Mucosa of rectum (tissue), 2 donors: Measurements from ENCODE around the gene ILRUN.
"Not testable (repeated sequence)": the region's sequence is repeated elsewhere in the genome, so short reads cannot be mapped to it uniquely, and the experiment has no call there.

Experiments used
- H3K27ac ChIP-seq, 2 donors: one replicate each; pipeline ENCODE4 v1.7.0; 2013; ENCODE audit warnings: inconsistent platforms in 2 of 2, low read depth in 2 of 2, low read length in 2 of 2
- H3K27me3 ChIP-seq, 2 donors: one replicate each; pipeline ENCODE4 v1.7.0; 2013; ENCODE audit warnings: low read length in 2 of 2; ENCODE audit not compliant: control insufficient read depth in 2 of 2, insufficient read depth in 2 of 2
- H3K36me3 ChIP-seq, 2 donors: one replicate each; pipeline ENCODE4 v1.7.0; 2013; ENCODE audit warnings: low read length in 2 of 2; ENCODE audit not compliant: control insufficient read depth in 2 of 2, insufficient read depth in 2 of 2
- H3K4me1 ChIP-seq, 2 donors: one replicate each; pipeline ENCODE4 v1.7.0; 2013; ENCODE audit warnings: low read length in 2 of 2, mild to moderate bottlenecking in 1 of 2; ENCODE audit not compliant: control insufficient read depth in 2 of 2, insufficient read depth in 2 of 2
- H3K4me3 ChIP-seq, 2 donors: one replicate each; pipeline ENCODE4 v1.7.0; 2013; ENCODE audit warnings: low read length in 2 of 2
- H3K9ac ChIP-seq, 2 donors: one replicate each; pipeline ENCODE4 v1.7.0; 2013; ENCODE audit warnings: low read length in 2 of 2, low read depth in 1 of 2, mild to moderate bottlenecking in 1 of 2
- H3K9me3 ChIP-seq, 2 donors: one replicate each; pipeline ENCODE4 v1.7.0; 2013; ENCODE audit warnings: low read length in 2 of 2; ENCODE audit not compliant: control insufficient read depth in 2 of 2
- donor health status: healthy.
- donor health status: Normal muscosa, but diverticular disease.

The ILRUN gene

GRCh38 chr6:34657037-34657306, 39.6 kb downstream of the ILRUN start:
- no peaks in the 10 kb centered on the region for H3K9me3 ChIP-seq
- H3K27me3 ChIP-seq: no peaks in the 10 kb centered on the region
- H3K4me1 ChIP-seq: peaks cover 19 to 22% of the 10 kb centered on the region in 2 donors
- H3K4me3 ChIP-seq: peak overlapping the region; percentile 68 to 78
- H3K9ac ChIP-seq: peak overlapping the region; percentile 62 to 74
- peaks cover 4 to 7% of the 10 kb centered on the region in 2 donors for H3K36me3 ChIP-seq
- H3K27ac ChIP-seq: peak overlapping the region; percentile 89 to 91

GRCh38 chr6:34656378-34657036, 40.1 kb downstream of the ILRUN start:
- Histone ChIP-seq H3K27ac (peak overlapping the region; percentile 89 to 91), H3K27me3 (no peaks in the 10 kb centered on the region), H3K9ac (peak overlapping the region; percentile 62 to 74), H3K36me3 (peaks cover 4 to 7% of the 10 kb centered on the region in 2 donors), H3K9me3 (no peaks in the 10 kb centered on the region), H3K4me3 (peak overlapping the region; percentile 68 to 78), H3K4me1 (peaks cover 19 to 22% of the 10 kb centered on the region in 2 donors)

DNA sequence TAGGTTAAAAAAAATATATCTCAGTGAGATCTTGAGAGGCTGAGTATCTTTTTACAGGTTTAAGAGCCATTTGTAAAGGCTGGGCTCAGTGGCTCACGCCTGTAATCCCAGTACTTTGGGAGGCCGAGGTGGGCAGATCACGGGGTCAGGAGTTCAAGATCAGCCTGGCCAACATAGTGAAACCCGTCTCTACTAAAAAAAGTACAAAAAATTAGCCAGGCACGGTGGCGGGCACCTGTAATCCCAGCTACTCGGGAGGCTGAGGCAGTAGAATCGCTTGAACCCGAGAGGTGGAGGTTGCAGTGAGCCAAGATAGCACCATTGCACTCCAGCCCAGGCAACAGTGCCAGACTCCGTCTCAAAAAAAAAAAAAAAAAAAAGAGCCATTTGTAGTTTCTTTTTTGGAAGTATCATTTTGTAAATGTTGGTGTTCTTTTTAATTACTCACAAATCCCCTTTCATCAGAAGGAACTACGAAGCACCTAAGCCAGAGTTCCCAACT, 40.6 kb downstream of the ILRUN start:
- H3K9me3 ChIP-seq, H3K36me3 ChIP-seq, H3K27me3 ChIP-seq: not testable (repeated sequence)
- peak overlapping the region in 1 of 2 donors; percentile 78 for H3K4me3 ChIP-seq
- H3K27ac ChIP-seq: peak overlapping the region; percentile 89 to 91
- H3K4me1 ChIP-seq: peaks cover 19 to 22% of the 10 kb centered on the region in 2 donors
- peak overlapping the region; percentile 62 to 74 for H3K9ac ChIP-seq

DNA sequence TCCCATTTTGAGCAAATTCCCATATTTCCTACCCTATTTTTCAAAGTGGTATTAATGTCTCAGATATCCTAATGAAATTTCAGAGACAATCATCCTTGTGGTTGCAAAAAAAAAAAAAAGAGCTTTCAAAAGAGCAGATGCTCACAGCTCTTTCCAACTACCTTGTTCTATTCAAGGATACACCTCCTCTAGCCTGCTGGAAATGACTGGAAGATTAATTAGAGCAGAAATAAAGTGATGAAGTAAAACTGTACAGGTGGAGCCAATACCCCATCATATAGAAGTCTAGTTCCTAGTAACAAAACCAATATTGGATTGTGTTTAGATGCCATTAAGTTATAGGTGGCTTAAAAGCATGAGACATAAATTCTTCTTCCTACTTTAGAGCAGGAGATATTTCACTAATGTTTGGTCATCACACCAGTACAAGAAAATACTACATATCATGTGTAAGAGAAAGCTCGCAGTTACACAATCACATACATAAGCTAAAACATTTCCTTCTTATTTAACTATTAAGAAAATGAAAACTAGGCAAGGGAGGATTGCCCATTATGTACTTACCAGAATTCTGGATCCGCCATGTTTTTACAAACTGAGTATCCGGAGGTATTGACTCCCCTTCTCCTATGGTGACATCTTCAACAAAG, 42.4 kb downstream of the ILRUN start:
- no peak overlapping the region for H3K27ac ChIP-seq
- peaks cover 19 to 22% of the 10 kb centered on the region in 2 donors for H3K4me1 ChIP-seq
- H3K4me3 ChIP-seq: no peak overlapping the region
- H3K9me3 ChIP-seq: no peaks in the 10 kb centered on the region
- H3K36me3 ChIP-seq: peaks cover 4 to 7% of the 10 kb centered on the region in 2 donors
- no peaks in the 10 kb centered on the region for H3K27me3 ChIP-seq
- no peak overlapping the region for H3K9ac ChIP-seq

DNA sequence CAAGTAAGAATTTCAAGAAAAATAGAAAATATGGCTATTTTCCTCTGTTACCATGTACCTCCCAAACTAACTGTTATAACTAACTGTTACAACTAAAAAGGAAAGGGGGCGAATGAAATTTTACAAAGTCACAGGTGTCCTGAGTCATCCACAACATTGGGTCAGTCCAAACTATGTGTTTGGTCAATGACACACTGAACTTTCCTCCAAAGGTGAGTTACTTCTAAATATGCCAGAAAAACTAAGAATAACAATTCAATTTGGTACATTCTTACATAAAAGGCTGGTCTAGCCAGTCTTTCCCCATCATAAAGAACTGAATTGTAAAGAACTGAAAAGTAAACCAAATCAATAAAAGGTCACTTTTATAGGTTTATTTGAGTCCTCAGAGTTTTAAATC, 44.3 kb downstream of the ILRUN start:
- Histone ChIP-seq H3K4me1 (peaks cover 11 to 13% of the 10 kb centered on the region in 2 donors), H3K36me3 (peaks cover 7 to 8% of the 10 kb centered on the region in 2 donors), H3K9ac (no peak overlapping the region), H3K9me3 (no peaks in the 10 kb centered on the region), H3K4me3 (no peak overlapping the region), H3K27ac (no peak overlapping the region), H3K27me3 (no peaks in the 10 kb centered on the region)

DNA sequence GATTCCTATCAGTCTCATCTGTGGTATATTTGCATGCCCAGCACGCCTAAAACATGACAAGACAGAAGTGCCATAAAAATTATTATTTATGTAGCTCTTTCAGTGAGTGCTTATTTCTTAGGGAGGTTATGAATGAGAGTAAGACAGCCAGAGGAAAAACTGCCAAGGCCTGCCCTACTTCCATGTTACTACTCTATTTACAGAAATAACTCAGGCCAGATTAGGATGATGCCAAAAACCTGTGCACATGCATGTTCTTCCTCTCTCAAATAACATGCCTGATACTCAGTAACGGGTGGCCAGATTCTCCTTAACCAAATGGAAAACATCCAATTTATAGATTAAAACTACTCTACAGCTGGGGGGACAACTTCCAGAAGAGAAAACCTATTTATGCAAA, 45.7 kb downstream of the ILRUN start:
- peaks cover 11 to 15% of the 10 kb centered on the region in 2 donors for H3K36me3 ChIP-seq
- no peaks in the 10 kb centered on the region for H3K4me1 ChIP-seq
- no peak overlapping the region for H3K27ac ChIP-seq

GRCh38 chr6:34650232-34650631, 46.3 kb downstream of the ILRUN start:
- H3K9me3 ChIP-seq, H3K27me3 ChIP-seq, H3K4me1 ChIP-seq, H3K4me3 ChIP-seq, H3K27ac ChIP-seq, H3K9ac ChIP-seq: not testable (repeated sequence)
- H3K36me3 ChIP-seq: peaks cover 15 to 18% of the 10 kb centered on the region in 2 donors

More for the DNA sequence above, 45.7 kb downstream of the ILRUN start:
- Histone ChIP-seq H3K9ac (no peak overlapping the region), H3K4me3 (no peak overlapping the region), H3K27me3 (no peaks in the 10 kb centered on the region), H3K9me3 (no peaks in the 10 kb centered on the region)

- Histone ChIP-seq H3K27me3 (no peaks in the 10 kb centered on the region), H3K4me1 (no peaks in the 10 kb centered on the region), H3K9me3 (no peaks in the 10 kb centered on the region), H3K4me3 (no peak overlapping the region), H3K9ac (no peak overlapping the region), H3K27ac (no peak overlapping the region), H3K36me3 (peaks cover 12 to 19% of the 10 kb centered on the region in 2 donors)
Observed at GRCh38 chr6:34648806-34649205, 47.8 kb downstream of the ILRUN start.
